Gastroesophageal sphincter (tissue), 3 donors: ENCODE results near the gene RALGAPB.

Source experiments
- CTCF ChIP-seq, 4 experiments: fragments of 200-600 bp in 2 of 4; fragments of 450-650 bp in 2 of 4; sonication (generic) in 1 of 4; IDR thresholded peaks; one replicate each; pipeline ENCODE4 v1.5.1; 2017 to 2019; ENCODE audit warnings: antibody characterized with exemption in 4 of 4, mild to moderate bottlenecking in 2 of 4, moderate library complexity in 2 of 4
- EP300 ChIP-seq: sonication (generic); formaldehyde crosslinking; IDR thresholded peaks from one replicate; pipeline ENCODE4 v1.6.1; 2017; ENCODE audit warnings: antibody characterized with exemption, mild to moderate bottlenecking
- POLR2A ChIP-seq, 2 donors: fragments of 450-650 bp; IDR thresholded peaks; one replicate each; pipeline ENCODE4 v1.6.1; 2017; ENCODE audit warnings: antibody characterized with exemption in 2 of 2, mild to moderate bottlenecking in 2 of 2, moderate library complexity in 1 of 2
- POLR2AphosphoS5 ChIP-seq: sonication (generic); formaldehyde crosslinking; IDR thresholded peaks from one replicate; pipeline ENCODE4 v1.6.1; 2017; ENCODE audit warnings: antibody characterized with exemption

DNA sequence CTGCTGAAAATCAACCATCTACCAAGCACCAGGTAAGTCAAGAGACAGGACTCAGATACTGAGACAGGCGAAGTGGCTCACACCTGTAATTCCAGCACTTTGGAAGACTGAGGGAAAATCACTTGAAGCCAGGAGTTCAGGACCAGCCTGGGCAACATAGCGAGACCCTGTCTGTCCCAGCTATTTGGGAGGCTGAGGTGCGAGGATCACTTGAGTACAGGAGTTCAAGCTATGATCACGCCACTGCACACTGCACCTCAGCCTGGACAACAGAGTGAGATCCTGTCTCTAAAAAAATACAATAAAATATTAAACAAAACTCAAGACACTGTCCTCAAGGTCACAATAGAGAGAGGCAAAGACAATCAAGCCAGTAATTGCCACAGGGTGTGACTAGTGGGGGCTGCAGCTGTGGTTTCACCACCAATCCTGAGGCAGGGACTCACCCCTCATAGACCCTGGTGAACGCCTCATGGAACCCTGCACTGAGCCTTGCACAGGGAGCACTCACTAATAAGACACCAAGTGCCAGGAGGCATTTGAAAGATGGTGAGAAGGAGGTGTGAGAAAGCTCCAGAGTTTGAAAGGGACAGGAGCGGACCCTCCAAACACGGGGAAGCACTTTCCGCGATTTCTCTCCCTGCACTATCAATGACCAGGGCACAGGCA lies 39.2 kb upstream of the RALGAPB start:
- TF ChIP-seq POLR2A (IDR thresholded peaks at IDR 0.05) (no peak), CTCF (IDR thresholded peaks at IDR 0.05) (no peak), POLR2AphosphoS5 (no peak), EP300 (no peak)
